GM12878 (cell line): ENCODE data around the gene TSHZ2. TPM values are rescaled to one million over a fixed set of nuclear protein-coding genes. Genes with fewer than 3 reads are reported as not detected.

Experiments
- ATAC-seq: fragments of 200-7000 bp; cut with Tn5 transposase; 3 replicates; pipeline ENCODE4 v1.9.1; 2020; ENCODE audit warnings: mild to moderate bottlenecking, moderate library complexity
- BruUV-seq: library from RNA; stranded (reverse); fragments of 400-500 nt; replicated peaks from 2 replicates; lab custom pipeline; 2021; lab: Mats Ljungman, UMichigan
- CTCF ChIA-PET: fragments of 300-600 bp; sonication (Branson Sonifier 250); formaldehyde crosslinking; extraction: SDS; loops from one replicate; lab custom pipeline; 2021; ENCODE audit warnings: inconsistent platforms; lab: Yijun Ruan, JAX
- POLR2A ChIA-PET: fragments of 350-600 bp; formaldehyde crosslinking; extraction: SDS; loops from one replicate; lab custom pipeline; 2021; ENCODE audit warnings: inconsistent platforms; lab: Charles Lee
- RAD21 ChIA-PET: fragments of 300-600 bp; sonication (Branson Sonifier 250); formaldehyde crosslinking; loops from one replicate; lab custom pipeline; 2023; ENCODE audit warnings: antibody characterized with exemption; ENCODE audit not compliant: unreplicated experiment; lab: Charles Lee
- SMC1A ChIA-PET: fragments of 300-600 bp; sonication (Branson Sonifier 250); formaldehyde crosslinking; loops from one replicate; lab custom pipeline; 2023; ENCODE audit not compliant: unreplicated experiment, uncharacterized antibody; lab: Charles Lee
- DNase-seq: peaks from one replicate; pipeline ENCODE4 v3.0.0-alpha.2; 2011; ENCODE audit warnings: low read depth, low spot score
- FAIRE-seq: peaks from 3 replicates; lab custom pipeline; 2011; peaks lifted over from hg19 to GRCh38; lab: Jason Lieb, UNC
- H2AFZ ChIP-seq: 2 replicates; pipeline ENCODE4 v1.6.0; 2011; ENCODE audit warnings: low read depth, low read length, control low read depth; ENCODE audit not compliant: control insufficient read depth
- H3K27ac ChIP-seq: 2 replicates; pipeline ENCODE4 v1.5.1; 2011; ENCODE audit warnings: control low read depth; ENCODE audit not compliant: control insufficient read depth, insufficient read depth
- H3K27me3 ChIP-seq, 2 experiments: replicated peaks in 1 of 2; 2 replicates each; pipeline versions ENCODE4 v1.6.0 to v1.6.1; 2011; ENCODE audit warnings: low read length in 1 of 2; ENCODE audit not compliant: control insufficient read depth in 2 of 2, insufficient read depth in 2 of 2
- H3K36me3 ChIP-seq, 2 experiments: 2 replicates each; pipeline ENCODE4 v1.5.1; 2011; ENCODE audit warnings: low read length in 1 of 2; ENCODE audit not compliant: control insufficient read depth in 2 of 2, insufficient read depth in 2 of 2
- H3K4me1 ChIP-seq: 2 replicates; pipeline ENCODE4 v1.6.1; 2011; ENCODE audit warnings: mild to moderate bottlenecking, low read length, moderate library complexity, mixed read lengths; ENCODE audit not compliant: control insufficient read depth, insufficient read depth
- H3K4me2 ChIP-seq: 2 replicates; pipeline ENCODE4 v1.6.0; 2011; ENCODE audit warnings: control low read depth; ENCODE audit not compliant: control insufficient read depth, insufficient read depth
- H3K4me3 ChIP-seq: fragments of 200-600 bp; sonication (generic); 2 replicates; pipeline ENCODE4 v1.5.1; 2016
- H3K79me2 ChIP-seq: 2 replicates; pipeline ENCODE4 v1.6.0; 2011; ENCODE audit warnings: low read length; ENCODE audit not compliant: control insufficient read depth, insufficient read depth
- H3K9ac ChIP-seq: 2 replicates; pipeline ENCODE4 v1.8.0; 2011; ENCODE audit warnings: low read length, control low read depth, mixed read lengths; ENCODE audit not compliant: control insufficient read depth, insufficient read depth
- H3K9me3 ChIP-seq: replicated peaks from 3 replicates; pipeline ENCODE4 v1.5.1; 2011; ENCODE audit warnings: mild to moderate bottlenecking, low read length; ENCODE audit not compliant: control insufficient read depth, insufficient read depth
- H4K20me1 ChIP-seq: 2 replicates; pipeline ENCODE4 v1.6.0; 2011; ENCODE audit not compliant: control insufficient read depth, insufficient read depth
- BCL11A ChIP-seq: IDR thresholded peaks from 2 replicates; pipeline ENCODE4 v1.6.1; 2011; ENCODE audit warnings: low read depth, low read length
- EZH2 ChIP-seq: IDR thresholded peaks from 2 replicates; pipeline ENCODE4 v1.6.1; 2012; ENCODE audit warnings: low read depth, mild to moderate bottlenecking, control low read depth, inconsistent platforms, low read length, borderline replicate concordance; ENCODE audit not compliant: control insufficient read depth
- HDAC2 ChIP-seq: fragments of 200-600 bp; sonication (generic); IDR thresholded peaks from 2 replicates; pipeline ENCODE4 v1.6.1; 2017
- HDAC6 ChIP-seq: fragments of 200-600 bp; sonication (generic); IDR thresholded peaks from one replicate; pipeline ENCODE4 v1.8.0; 2017; ENCODE audit warnings: antibody characterized with exemption; ENCODE audit not compliant: unreplicated experiment
- MYC ChIP-seq: IDR thresholded peaks from 2 replicates; pipeline ENCODE4 v1.6.1; 2011; ENCODE audit warnings: mild to moderate bottlenecking, low read length, moderate library complexity, inconsistent platforms; ENCODE audit not compliant: insufficient read depth, insufficient replicate concordance, insufficient read length, severe bottlenecking
- NR2C1 ChIP-seq: fragments of 450-650 bp; IDR thresholded peaks from 2 replicates; pipeline ENCODE4 v1.6.1; 2017; ENCODE audit warnings: antibody characterized with exemption, mild to moderate bottlenecking, moderate library complexity
- NR2C2 ChIP-seq: IDR thresholded peaks from 2 replicates; pipeline ENCODE4 v1.6.1; 2011; ENCODE audit warnings: borderline replicate concordance, low read depth; ENCODE audit not compliant: control insufficient read depth, insufficient read length
- PAX5 ChIP-seq: IDR thresholded peaks from 2 replicates; pipeline ENCODE4 v1.6.1; 2011; ENCODE audit warnings: low read depth, low read length, borderline replicate concordance
- POLR2A ChIP-seq: IDR thresholded peaks from 2 replicates; pipeline ENCODE4 v1.6.1; 2011; ENCODE audit warnings: low read depth, mild to moderate bottlenecking, low read length
- RFX5 ChIP-seq: IDR thresholded peaks from 2 replicates; pipeline ENCODE4 v1.6.1; 2011; ENCODE audit warnings: low read depth, low read length, improper control_type of control experiment
- ZNF274 ChIP-seq: IDR thresholded peaks from one replicate; pipeline ENCODE4 v1.8.0; 2011; ENCODE audit not compliant: insufficient read length, insufficient read depth
- WGBS: methylation state at CpG from one replicate; pipeline ENCODE4 v1.1.6; 2016; ENCODE audit warnings: low lambda C conversion rate; ENCODE audit not compliant: insufficient replicate concordance, insufficient coverage; ENCODE audit errors: missing lambda C conversion rate; 5-methylcytosine and 5-hydroxymethylcytosine counted together
- in situ Hi-C: fragments of 300-500 bp; cut with MboI; formaldehyde crosslinking; loops from 9 replicates; pipeline ENCODE4 v1.14.3; 2018; ENCODE audit warnings: mixed read lengths
- intact Hi-C: fragments of 100-400 bp; cut with micrococcal nuclease; formaldehyde crosslinking; loops from one replicate; pipeline ENCODE4 v1.14.2; 2022; ENCODE audit not compliant: unreplicated experiment
- polyA plus RNA-seq, 11 experiments: library from polyadenylated mRNA; depleted of rRNA in 4 of 11; unstranded in 6 of 11; stranded (reverse) in 5 of 11; fragments of >200 nt; fragmentation: Nextera tagmentation in 4 of 11; fragmentation: Illumina TruSeq in 1 of 11; extraction: Ambion mirVana in 4 of 11; extraction: Trizol in 1 of 11; gene quantifications; 1 replicate in 1 of 11; 2 replicates in 10 of 11; pipeline versions ENCODE4 v1.2.1 to v1.2.3, GENCODE V29; 2011 to 2016; ENCODE audit warnings: inconsistent platforms in 2 of 11, missing spikeins in 2 of 11, low read depth in 1 of 11
- total RNA-seq, 4 experiments: library from RNA; depleted of rRNA in 3 of 4; stranded (reverse); fragments of >200 nt in 3 of 4; fragmentation: Illumina TruSeq in 1 of 4; extraction: Trizol in 1 of 4; gene quantifications; 2 replicates each; pipeline versions ENCODE4 v1.2.1 to v1.2.3, GENCODE V29; 2013 to 2021
- TF ChIP-seq, protein P1 (sequence below): fragments of 450-650 bp; formaldehyde crosslinking; IDR thresholded peaks from 2 replicates; pipeline ENCODE4 v1.5.0; 2022; ENCODE audit warnings: mild to moderate bottlenecking, missing genetic modification characterization
- TF ChIP-seq, protein P2 (sequence below): fragments of 150-350 bp; IDR thresholded peaks from 2 replicates; pipeline ENCODE4 v1.6.1; 2016; ENCODE audit warnings: low read depth, low read length

TSHZ2 gene
- total and polyA plus RNA-seq, 10 of the 15 experiments (the other 5 are each of a cell fraction or from before 2014, with no cell fraction given): 0.01 to 0.86 (median 0.13) TPM; not detected in 2

DNA sequence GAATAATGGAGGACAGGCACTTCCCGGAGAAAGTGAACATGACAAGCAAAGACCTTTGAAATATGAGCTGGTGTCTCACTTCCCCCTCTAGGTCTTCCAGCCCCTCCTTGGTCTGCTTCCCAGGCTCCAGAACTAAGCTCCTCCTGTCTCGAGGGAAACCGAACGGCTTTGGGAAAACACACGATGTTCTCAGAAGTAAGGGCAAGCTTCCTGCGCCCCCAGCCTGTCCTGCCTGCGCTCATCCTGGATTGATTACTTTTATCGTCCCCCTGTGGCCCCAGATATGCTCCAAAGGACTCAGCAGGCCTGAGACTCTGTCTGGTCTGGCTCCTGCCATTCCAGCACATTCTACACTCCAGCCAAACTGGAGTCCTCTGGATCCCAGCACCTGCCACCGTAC lies 538.1 kb downstream of the TSHZ2 start:
- TF ChIP-seq MYC (no peak), NR2C2 (no peak), HDAC2 (no peak), POLR2A (no peak), BCL11A (no peak), PAX5 (no peak), RFX5 (no peak)
- FAIRE-seq (no peak), ATAC-seq (no peak), DNase-seq (no peak)
- intact Hi-C loops: no loop called here
- H3K27me3 ChIP-seq: no peaks in the 10 kb centered on the region
- no peaks in the 10 kb centered on the region for H3K36me3 ChIP-seq
- H3K4me2 ChIP-seq: no peak overlapping the region
- H4K20me1 ChIP-seq: no peaks in the 10 kb centered on the region
- in situ Hi-C loops: no loop called here
- no peaks in the 10 kb centered on the region for H3K9me3 ChIP-seq
- H2AFZ ChIP-seq: no peak overlapping the region
- H3K4me1 ChIP-seq: no peaks in the 10 kb centered on the region
- ChIA-PET CTCF (no interaction called here), SMC1A (no interaction called here), RAD21 (no interaction called here), POLR2A (interaction anchor here (0.5 kb wide), 1 partner anchor 20 kb away, joined by 7 read pairs; no protein-coding TSS in a partner anchor)
- BruUV-seq: no TSS peak
- no peak overlapping the region for H3K27ac ChIP-seq
- no peak overlapping the region for H3K4me3 ChIP-seq
- no peaks in the 10 kb centered on the region for H3K79me2 ChIP-seq
- 71% methylated on average over 9 of the region's 9 CpGs for WGBS
- H3K9ac ChIP-seq: no peak overlapping the region

DNA sequence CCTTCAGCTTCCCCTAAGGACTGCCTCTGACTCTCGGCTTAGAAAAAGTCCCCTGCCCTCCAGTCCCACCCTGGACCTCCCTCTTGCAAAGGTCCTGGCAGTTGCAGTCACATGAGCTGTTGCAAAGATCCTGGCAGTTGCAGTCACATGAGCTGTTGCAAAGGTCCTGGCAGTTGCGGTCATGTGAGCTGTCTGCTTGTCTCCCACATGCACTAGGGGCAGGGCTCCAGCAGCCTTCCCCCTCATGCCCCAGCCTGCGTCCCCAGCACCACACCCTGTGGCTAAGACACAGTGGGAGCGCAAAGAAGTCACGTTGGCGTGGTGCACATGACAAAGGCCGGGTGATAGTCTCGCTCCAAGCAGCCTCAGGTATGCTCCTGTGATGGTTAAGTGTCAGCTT lies 538.5 kb downstream of the TSHZ2 start:
- no TSS peak for BruUV-seq
- WGBS: 44% methylated on average over 8 of the region's 8 CpGs
- H3K9me3 ChIP-seq: no peaks in the 10 kb centered on the region
- no peaks in the 10 kb centered on the region for H3K27me3 ChIP-seq
- no peak overlapping the region for H2AFZ ChIP-seq
- H3K4me3 ChIP-seq: no peak overlapping the region
- no peak overlapping the region for H3K27ac ChIP-seq
- ChIA-PET CTCF (no interaction called here), SMC1A (no interaction called here), POLR2A (no interaction called here), RAD21 (no interaction called here)
- no peak overlapping the region for H3K4me2 ChIP-seq
- no peak for DNase-seq
- H3K9ac ChIP-seq: no peak overlapping the region
- H3K4me1 ChIP-seq: no peaks in the 10 kb centered on the region
- FAIRE-seq: no peak
- ATAC-seq: no peak
- intact Hi-C loops (no loop called here), in situ Hi-C loops (no loop called here)
- no peaks in the 10 kb centered on the region for H3K36me3 ChIP-seq
- H4K20me1 ChIP-seq: no peaks in the 10 kb centered on the region
- no peaks in the 10 kb centered on the region for H3K79me2 ChIP-seq
- no peak for TF ChIP-seq NR2C1
- TF ChIP-seq, protein P1, sequence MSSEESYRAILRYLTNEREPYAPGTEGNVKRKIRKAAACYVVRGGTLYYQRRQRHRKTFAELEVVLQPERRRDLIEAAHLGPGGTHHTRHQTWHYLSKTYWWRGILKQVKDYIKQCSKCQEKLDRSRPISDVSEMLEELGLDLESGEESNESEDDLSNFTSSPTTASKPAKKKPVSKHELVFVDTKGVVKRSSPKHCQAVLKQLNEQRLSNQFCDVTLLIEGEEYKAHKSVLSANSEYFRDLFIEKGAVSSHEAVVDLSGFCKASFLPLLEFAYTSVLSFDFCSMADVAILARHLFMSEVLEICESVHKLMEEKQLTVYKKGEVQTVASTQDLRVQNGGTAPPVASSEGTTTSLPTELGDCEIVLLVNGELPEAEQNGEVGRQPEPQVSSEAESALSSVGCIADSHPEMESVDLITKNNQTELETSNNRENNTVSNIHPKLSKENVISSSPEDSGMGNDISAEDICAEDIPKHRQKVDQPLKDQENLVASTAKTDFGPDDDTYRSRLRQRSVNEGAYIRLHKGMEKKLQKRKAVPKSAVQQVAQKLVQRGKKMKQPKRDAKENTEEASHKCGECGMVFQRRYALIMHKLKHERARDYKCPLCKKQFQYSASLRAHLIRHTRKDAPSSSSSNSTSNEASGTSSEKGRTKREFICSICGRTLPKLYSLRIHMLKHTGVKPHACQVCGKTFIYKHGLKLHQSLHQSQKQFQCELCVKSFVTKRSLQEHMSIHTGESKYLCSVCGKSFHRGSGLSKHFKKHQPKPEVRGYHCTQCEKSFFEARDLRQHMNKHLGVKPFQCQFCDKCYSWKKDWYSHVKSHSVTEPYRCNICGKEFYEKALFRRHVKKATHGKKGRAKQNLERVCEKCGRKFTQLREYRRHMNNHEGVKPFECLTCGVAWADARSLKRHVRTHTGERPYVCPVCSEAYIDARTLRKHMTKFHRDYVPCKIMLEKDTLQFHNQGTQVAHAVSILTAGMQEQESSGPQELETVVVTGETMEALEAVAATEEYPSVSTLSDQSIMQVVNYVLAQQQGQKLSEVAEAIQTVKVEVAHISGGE (CRISPR knock-in tag): no peak
- TF ChIP-seq, protein P2, sequence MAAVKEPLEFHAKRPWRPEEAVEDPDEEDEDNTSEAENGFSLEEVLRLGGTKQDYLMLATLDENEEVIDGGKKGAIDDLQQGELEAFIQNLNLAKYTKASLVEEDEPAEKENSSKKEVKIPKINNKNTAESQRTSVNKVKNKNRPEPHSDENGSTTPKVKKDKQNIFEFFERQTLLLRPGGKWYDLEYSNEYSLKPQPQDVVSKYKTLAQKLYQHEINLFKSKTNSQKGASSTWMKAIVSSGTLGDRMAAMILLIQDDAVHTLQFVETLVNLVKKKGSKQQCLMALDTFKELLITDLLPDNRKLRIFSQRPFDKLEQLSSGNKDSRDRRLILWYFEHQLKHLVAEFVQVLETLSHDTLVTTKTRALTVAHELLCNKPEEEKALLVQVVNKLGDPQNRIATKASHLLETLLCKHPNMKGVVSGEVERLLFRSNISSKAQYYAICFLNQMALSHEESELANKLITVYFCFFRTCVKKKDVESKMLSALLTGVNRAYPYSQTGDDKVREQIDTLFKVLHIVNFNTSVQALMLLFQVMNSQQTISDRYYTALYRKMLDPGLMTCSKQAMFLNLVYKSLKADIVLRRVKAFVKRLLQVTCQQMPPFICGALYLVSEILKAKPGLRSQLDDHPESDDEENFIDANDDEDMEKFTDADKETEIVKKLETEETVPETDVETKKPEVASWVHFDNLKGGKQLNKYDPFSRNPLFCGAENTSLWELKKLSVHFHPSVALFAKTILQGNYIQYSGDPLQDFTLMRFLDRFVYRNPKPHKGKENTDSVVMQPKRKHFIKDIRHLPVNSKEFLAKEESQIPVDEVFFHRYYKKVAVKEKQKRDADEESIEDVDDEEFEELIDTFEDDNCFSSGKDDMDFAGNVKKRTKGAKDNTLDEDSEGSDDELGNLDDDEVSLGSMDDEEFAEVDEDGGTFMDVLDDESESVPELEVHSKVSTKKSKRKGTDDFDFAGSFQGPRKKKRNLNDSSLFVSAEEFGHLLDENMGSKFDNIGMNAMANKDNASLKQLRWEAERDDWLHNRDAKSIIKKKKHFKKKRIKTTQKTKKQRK: no peak
- TF ChIP-seq ZNF274: no peak
- TF ChIP-seq NR2C2: no peak
- no peak for TF ChIP-seq EZH2
- TF ChIP-seq HDAC6: no peak
